PC-3 (cell line): ENCODE data around the gene GSTT2B. TPM values are rescaled to one million over a fixed set of nuclear protein-coding genes. Genes with fewer than 3 reads are reported as not detected.

ENCODE experiments used
- ATAC-seq: fragments of 200-7000 bp; cut with Tn5 transposase; 2 replicates; pipeline ENCODE4 v1.9.1; 2020; ENCODE audit warnings: mild to moderate bottlenecking, moderate library complexity
- BruUV-seq: library from RNA; stranded (reverse); fragments of 400-500 nt; replicated peaks from 2 replicates; lab custom pipeline; 2021; lab: Mats Ljungman, UMichigan
- CTCF ChIA-PET: fragments of 300-600 bp; sonication (Branson Sonifier 250); formaldehyde crosslinking; loops from one replicate; lab custom pipeline; 2022; ENCODE audit warnings: antibody characterized with exemption; lab: Charles Lee
- POLR2A ChIA-PET: fragments of 300-600 bp; sonication (Branson Sonifier 250); formaldehyde crosslinking; loops from one replicate; lab custom pipeline; 2022; ENCODE audit warnings: antibody characterized with exemption; ENCODE audit not compliant: unreplicated experiment; lab: Charles Lee
- DNase-seq: peaks from one replicate; pipeline ENCODE4 v3.0.0-alpha.2; 2015
- H2AFZ ChIP-seq: fragments of 300-600 bp; sonication (generic); 2 replicates; pipeline ENCODE4 v1.6.0; 2016; ENCODE audit warnings: antibody characterized with exemption, low read length
- H3F3A ChIP-seq: fragments of 300-600 bp; sonication (generic); one replicate; pipeline ENCODE4 v1.6.0; 2017; ENCODE audit warnings: antibody characterized with exemption, low read length, control low read depth, mild to moderate bottlenecking; ENCODE audit not compliant: unreplicated experiment
- H3K27ac ChIP-seq: fragments of 300-600 bp; sonication (generic); 2 replicates; pipeline ENCODE4 v1.5.1; 2016; ENCODE audit warnings: mild to moderate bottlenecking, low read length
- H3K27me3 ChIP-seq: fragments of 300-600 bp; sonication (generic); 2 replicates; pipeline ENCODE4 v1.6.1; 2016; ENCODE audit warnings: low read length, mixed read lengths
- H3K36me3 ChIP-seq: fragments of 300-600 bp; sonication (generic); 2 replicates; pipeline ENCODE4 v1.6.1; 2016; ENCODE audit warnings: low read depth, mixed run types, low read length, mixed read lengths
- H3K4me1 ChIP-seq: fragments of 300-600 bp; sonication (generic); 2 replicates; pipeline ENCODE4 v1.5.1; 2016; ENCODE audit warnings: low read length; ENCODE audit not compliant: insufficient read depth
- H3K4me2 ChIP-seq: fragments of 300-600 bp; sonication (generic); 2 replicates; pipeline ENCODE4 v1.6.0; 2016; ENCODE audit warnings: low read length
- H3K4me3 ChIP-seq: fragments of 300-600 bp; sonication (generic); 2 replicates; pipeline ENCODE4 v1.5.1; 2016; ENCODE audit warnings: mild to moderate bottlenecking, low read length, mixed read lengths
- H3K79me2 ChIP-seq: fragments of 300-600 bp; sonication (generic); 2 replicates; pipeline ENCODE4 v1.6.1; 2017; ENCODE audit warnings: low read length, mixed read lengths
- H3K9ac ChIP-seq: fragments of 300-600 bp; sonication (generic); 2 replicates; pipeline ENCODE4 v1.6.0; 2016; ENCODE audit warnings: mild to moderate bottlenecking, low read length
- H3K9me2 ChIP-seq: fragments of 300-600 bp; sonication (generic); replicated peaks from 2 replicates; pipeline ENCODE4 v1.6.1; 2016; ENCODE audit warnings: mixed run types, low read length, mixed read lengths
- H3K9me3 ChIP-seq: fragments of 300-600 bp; sonication (generic); 2 replicates; pipeline ENCODE4 v1.6.1; 2016; ENCODE audit warnings: low read length, mixed read lengths
- H4K20me1 ChIP-seq: fragments of 300-600 bp; sonication (generic); 2 replicates; pipeline ENCODE4 v1.6.1; 2016; ENCODE audit warnings: low read length, mixed read lengths
- CTCF ChIP-seq: fragments of 300-600 bp; sonication (generic); conservative IDR thresholded peaks from 2 replicates; pipeline ENCODE4 v1.5.1; 2017; ENCODE audit warnings: antibody characterized with exemption, low read depth, mild to moderate bottlenecking, low read length
- EZH2 ChIP-seq: fragments of 300-600 bp; sonication (generic); IDR thresholded peaks from one replicate; pipeline ENCODE4 v1.6.1; 2017; ENCODE audit warnings: antibody characterized with exemption, mild to moderate bottlenecking, low read length; ENCODE audit not compliant: unreplicated experiment
- EZH2phosphoT487 ChIP-seq: fragments of 300-600 bp; sonication (generic); IDR thresholded peaks from 2 replicates; pipeline ENCODE4 v1.6.1; 2018; ENCODE audit warnings: mild to moderate bottlenecking, antibody characterized with exemption, low read length, borderline replicate concordance
- intact Hi-C: fragments of 100-400 bp; cut with micrococcal nuclease; formaldehyde crosslinking; loops from 2 replicates; pipeline ENCODE4 v1.9.0; 2023
- total RNA-seq: library from RNA; depleted of rRNA; stranded (reverse); fragments of >200 nt; gene quantifications from 2 replicates; pipeline ENCODE4 v1.2.3, GENCODE V29; 2014

The GSTT2B gene
- total RNA-seq, 1 experiment from 2014 or later: 3.2 TPM

GRCh38 chr22:23939017-23939357, 22.0 kb downstream of the GSTT2B start:
- Histone ChIP-seq H3K4me3 (no peak overlapping the region), H4K20me1 (no peaks in the 10 kb centered on the region), H3K79me2 (no peaks in the 10 kb centered on the region), H3K27me3 (no peaks in the 10 kb centered on the region), H3K4me2 (no peak overlapping the region), H3K4me1 (no peaks in the 10 kb centered on the region), H3K9ac (no peak overlapping the region), H3K36me3 (no peaks in the 10 kb centered on the region), H3F3A (no peaks in the 10 kb centered on the region), H2AFZ (no peak overlapping the region), H3K9me2 (no peaks in the 10 kb centered on the region), H3K9me3 (no peaks in the 10 kb centered on the region), H3K27ac (no peak overlapping the region)
- DNase-seq (no peak), ATAC-seq (no peak)
- ChIA-PET POLR2A (no interaction called here), CTCF (no interaction called here)
- intact Hi-C loops: no loop called here
- TF ChIP-seq EZH2phosphoT487 (no peak), EZH2 (no peak), CTCF (no peak)
- BruUV-seq: no TSS peak

DNA sequence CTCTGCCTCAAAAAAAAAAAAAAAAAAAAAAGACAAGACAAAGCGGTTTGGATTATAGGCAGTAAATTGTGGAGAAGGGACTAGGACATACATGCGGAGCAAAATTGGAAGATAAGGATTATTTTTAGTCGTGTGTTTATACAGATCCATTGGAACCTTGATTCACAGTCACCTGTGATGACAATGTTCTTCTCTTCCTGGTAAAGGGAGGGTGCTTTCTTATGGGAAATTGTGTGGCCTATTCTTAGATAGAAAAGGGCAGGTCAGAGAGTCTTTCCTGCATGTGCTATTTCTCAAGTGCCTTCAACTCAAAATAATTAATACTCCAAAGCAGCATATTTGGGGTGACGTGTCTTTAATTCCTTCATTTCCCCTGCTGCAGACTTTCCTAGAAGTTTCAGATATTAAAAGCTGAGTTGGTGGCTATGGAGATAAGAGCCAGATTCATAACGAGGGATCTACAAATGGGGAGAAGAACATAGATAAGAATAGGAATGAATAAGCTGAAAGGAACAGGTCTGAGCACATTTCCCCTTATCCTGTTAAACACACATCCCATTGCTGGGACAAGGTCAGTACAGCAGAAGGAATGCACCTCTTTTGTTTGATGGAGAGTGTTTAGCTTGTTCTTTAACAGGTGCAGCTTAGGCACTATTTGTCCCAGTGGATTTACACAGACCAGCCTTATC, 22.5 kb downstream of the GSTT2B start:
- Histone ChIP-seq H3K9me2 (no peaks in the 10 kb centered on the region), H4K20me1 (no peaks in the 10 kb centered on the region), H3F3A (no peaks in the 10 kb centered on the region), H3K4me3 (no peak overlapping the region), H3K27ac (no peak overlapping the region), H2AFZ (no peak overlapping the region), H3K27me3 (no peaks in the 10 kb centered on the region), H3K36me3 (no peaks in the 10 kb centered on the region), H3K79me2 (no peaks in the 10 kb centered on the region), H3K4me2 (no peak overlapping the region), H3K9me3 (no peaks in the 10 kb centered on the region), H3K9ac (no peak overlapping the region), H3K4me1 (no peaks in the 10 kb centered on the region)
- BruUV-seq: no TSS peak
- no peak for DNase-seq
- intact Hi-C loops: no loop called here
- ATAC-seq: no peak
- CTCF ChIA-PET: no interaction called here
- POLR2A ChIA-PET: no interaction called here
- TF ChIP-seq EZH2: no peak
- TF ChIP-seq EZH2phosphoT487: no peak
- no peak for TF ChIP-seq CTCF

DNA sequence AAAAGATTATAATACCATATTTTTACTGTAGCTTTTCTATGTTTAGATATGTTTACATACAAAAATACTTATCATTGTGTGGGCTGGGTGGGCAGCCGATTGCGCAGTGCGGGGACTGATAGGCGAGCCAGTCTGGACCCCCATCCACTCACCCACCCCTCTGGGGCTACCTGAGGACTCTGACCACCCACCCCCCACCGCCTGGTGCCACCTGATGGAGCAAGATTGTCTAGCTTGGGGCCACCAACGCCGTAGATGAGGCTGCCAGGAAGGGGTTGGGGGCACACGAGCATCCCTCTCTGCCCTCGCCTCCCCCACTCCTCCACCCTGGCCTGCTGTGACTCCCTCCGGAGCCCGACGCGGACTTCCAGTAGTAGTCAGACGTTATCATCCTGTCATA, 34.4 kb downstream of the GSTT2B start:
- DNase-seq: no peak
- Histone ChIP-seq H3K9ac (no peak overlapping the region), H3K4me3 (no peak overlapping the region), H3K9me2 (no peaks in the 10 kb centered on the region), H4K20me1 (no peaks in the 10 kb centered on the region), H3K36me3 (peaks cover 42% of the 10 kb centered on the region), H3K27ac (no peak overlapping the region), H2AFZ (no peak overlapping the region), H3K79me2 (no peaks in the 10 kb centered on the region), H3K4me2 (no peak overlapping the region), H3K27me3 (no peaks in the 10 kb centered on the region), H3K4me1 (peaks cover 16% of the 10 kb centered on the region), H3F3A (no peaks in the 10 kb centered on the region), H3K9me3 (no peaks in the 10 kb centered on the region)
- ChIA-PET CTCF (no interaction called here), POLR2A (no interaction called here)
- intact Hi-C loops: no loop called here
- no peak for ATAC-seq
- BruUV-seq: no TSS peak
- no peak for TF ChIP-seq CTCF
- no peak for TF ChIP-seq EZH2phosphoT487
- TF ChIP-seq EZH2: no peak
